ENCODE data around the gene SULT2A1. TPM values are rescaled to one million over a fixed set of nuclear protein-coding genes. Genes with fewer than 3 reads are reported as not detected.
"Not testable (repeated sequence)": the region's sequence is repeated elsewhere in the genome, so short reads cannot be mapped to it uniquely, and the experiment has no call there.

SULT2A1 gene
- total and polyA plus RNA-seq, 2 of the 4 experiments (the other 2 are of a cell fraction), result not detected

DNA sequence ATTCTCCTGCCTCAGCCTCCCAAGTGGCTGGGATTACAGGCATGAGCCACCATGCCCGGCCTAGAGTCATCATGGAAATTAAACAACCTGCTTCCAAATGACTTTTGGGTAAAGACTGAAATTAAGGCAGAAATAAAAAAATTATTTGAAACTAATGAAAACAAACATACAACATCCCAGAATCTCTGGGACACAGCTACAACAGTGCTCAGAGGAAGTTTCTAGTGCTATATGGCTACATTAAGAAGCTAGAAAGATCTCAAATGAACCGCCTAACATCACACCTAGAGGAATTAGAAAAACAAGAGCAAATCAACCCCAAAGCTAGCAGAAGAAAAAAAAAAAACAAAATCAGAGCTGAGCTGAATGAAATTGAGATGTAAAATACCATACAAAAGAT is 24.1 kb upstream of the SULT2A1 start:
- H3K9ac ChIP-seq (ENCODE audit: low read depth, low read length); H3K4ac ChIP-seq (ENCODE audit: low read depth, low read length); H4K5ac ChIP-seq (ENCODE audit: low read depth, low read length); H3K79me1 ChIP-seq (ENCODE audit: low read depth in 1 of 2, low read length in 2 of 2); H2AK9ac ChIP-seq (replicated peaks; ENCODE audit: low read depth, low read length, poor library complexity); H2BK120ac ChIP-seq (ENCODE audit: low read depth, low read length); BruUV-seq (replicated peaks); DNase-seq; H3K4me3 ChIP-seq (ENCODE audit: insufficient read depth, low read depth, low read length); H3K27ac ChIP-seq (ENCODE audit: insufficient read depth, low read length); POLR2A ChIA-PET (ENCODE audit: unreplicated experiment); H3K9me1 ChIP-seq (ENCODE audit: insufficient read depth, low read length); H3K27me3 ChIP-seq (ENCODE audit: control insufficient read depth, insufficient read depth, low read length); ATAC-seq (ENCODE audit: low read depth); H2AK5ac ChIP-seq (ENCODE audit: low read depth, low read length); intact Hi-C loops (cut with micrococcal nuclease); H3K4me1 ChIP-seq (ENCODE audit: control insufficient read depth, insufficient read depth, low read length); H4K8ac ChIP-seq (ENCODE audit: low read depth in 2 of 2, low read length in 2 of 2); H3K23ac ChIP-seq (ENCODE audit: low read depth, low read length); H4K91ac ChIP-seq (ENCODE audit: insufficient read depth, low read depth, low read length); H2BK20ac ChIP-seq (ENCODE audit: low read depth, low read length); H2BK5ac ChIP-seq (ENCODE audit: low read depth, low read length, poor library complexity, severe bottlenecking); CTCF ChIA-PET; H3K36me3 ChIP-seq (ENCODE audit: control insufficient read depth, insufficient read depth, low read length); H3K14ac ChIP-seq (replicated peaks; ENCODE audit: low read depth, low read length); H3K18ac ChIP-seq (ENCODE audit: low read depth, low read length); H3K56ac ChIP-seq (ENCODE audit: extremely low read depth, insufficient read depth, low read length); in situ Hi-C loops (cut with MboI; ENCODE audit: low sequenced_read_pairs); dilution Hi-C loops (cut with HindIII; ENCODE audit: low sequenced_read_pairs, unreplicated experiment); H2AFZ ChIP-seq (replicated peaks; ENCODE audit: low read length, poor library complexity); H3K4me2 ChIP-seq (ENCODE audit: low read depth, low read length); H2BK15ac ChIP-seq (ENCODE audit: low read depth, low read length); H3K9me3 ChIP-seq (ENCODE audit: control insufficient read depth, insufficient read depth, low read length); H4K20me1 ChIP-seq (ENCODE audit: insufficient read depth, low read length): not testable (repeated sequence)
- no CpG with 5 or more reads among the region's 2 CpGs for WGBS, 2 experiments (ENCODE audit: extremely low coverage in 2 of 2, insufficient read length in 1 of 2)

DNA sequence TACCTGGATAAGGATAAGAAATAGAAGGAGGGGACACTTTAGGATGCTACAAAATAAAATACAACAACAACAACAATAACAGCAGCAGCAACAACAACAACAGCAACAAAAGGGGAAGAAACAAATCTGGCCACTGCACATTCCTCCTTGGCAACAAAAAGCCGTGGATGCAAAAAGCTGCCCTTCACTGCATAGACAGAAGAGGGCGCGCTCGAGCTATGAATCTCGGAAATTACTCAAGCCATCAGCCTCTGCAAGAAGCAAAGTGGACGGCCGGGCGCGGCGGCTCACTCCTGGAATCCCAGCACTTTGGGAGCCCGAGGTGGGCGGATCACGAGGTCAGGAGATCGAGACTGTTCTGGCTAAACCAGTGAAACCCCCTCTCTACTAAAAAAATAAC is 23.2 kb upstream of the SULT2A1 start:
- ATAC-seq (ENCODE audit: low read depth); H3K4me3 ChIP-seq (ENCODE audit: insufficient read depth, low read depth, low read length): not testable (repeated sequence)

More for the DNA sequence above, 23.2 kb upstream of the SULT2A1 start:
- CTCF ChIA-PET; POLR2A ChIA-PET (ENCODE audit: unreplicated experiment); H4K20me1 ChIP-seq (ENCODE audit: insufficient read depth, low read length); H3K4me2 ChIP-seq (ENCODE audit: low read depth, low read length); in situ Hi-C loops (cut with MboI; ENCODE audit: low sequenced_read_pairs); H2AFZ ChIP-seq (replicated peaks; ENCODE audit: low read length, poor library complexity); H3K56ac ChIP-seq (ENCODE audit: extremely low read depth, insufficient read depth, low read length); BruUV-seq (replicated peaks); H2BK15ac ChIP-seq (ENCODE audit: low read depth, low read length); H2AK9ac ChIP-seq (replicated peaks; ENCODE audit: low read depth, low read length, poor library complexity); H2BK120ac ChIP-seq (ENCODE audit: low read depth, low read length); H3K14ac ChIP-seq (replicated peaks; ENCODE audit: low read depth, low read length); H2BK5ac ChIP-seq (ENCODE audit: low read depth, low read length, poor library complexity, severe bottlenecking); H3K36me3 ChIP-seq (ENCODE audit: control insufficient read depth, insufficient read depth, low read length); H2BK20ac ChIP-seq (ENCODE audit: low read depth, low read length); intact Hi-C loops (cut with micrococcal nuclease); H3K18ac ChIP-seq (ENCODE audit: low read depth, low read length); H3K79me1 ChIP-seq (ENCODE audit: low read depth in 1 of 2, low read length in 2 of 2); dilution Hi-C loops (cut with HindIII; ENCODE audit: low sequenced_read_pairs, unreplicated experiment); H3K27me3 ChIP-seq (ENCODE audit: control insufficient read depth, insufficient read depth, low read length); H3K23ac ChIP-seq (ENCODE audit: low read depth, low read length); H3K27ac ChIP-seq (ENCODE audit: insufficient read depth, low read length); H4K8ac ChIP-seq (ENCODE audit: low read depth in 2 of 2, low read length in 2 of 2); H3K4me1 ChIP-seq (ENCODE audit: control insufficient read depth, insufficient read depth, low read length); H2AK5ac ChIP-seq (ENCODE audit: low read depth, low read length); H3K9ac ChIP-seq (ENCODE audit: low read depth, low read length); H4K91ac ChIP-seq (ENCODE audit: insufficient read depth, low read depth, low read length); DNase-seq; H3K4ac ChIP-seq (ENCODE audit: low read depth, low read length); H3K9me3 ChIP-seq (ENCODE audit: control insufficient read depth, insufficient read depth, low read length); H3K9me1 ChIP-seq (ENCODE audit: insufficient read depth, low read length); H4K5ac ChIP-seq (ENCODE audit: low read depth, low read length): not testable (repeated sequence)
- WGBS, 2 experiments (ENCODE audit: extremely low coverage in 2 of 2, insufficient read length in 1 of 2), result no CpG with 5 or more reads among the region's 14 CpGs

All from IMR-90 (cell line).